H1 (cell line): ENCODE results near the gene ACTG1. TPM values are rescaled to one million over a fixed set of nuclear protein-coding genes. Genes with fewer than 3 reads are reported as not detected.

Experiments used
- CTCF ChIA-PET: fragments of 300-600 bp; sonication (Branson Sonifier 250); formaldehyde crosslinking; loops from one replicate; lab custom pipeline; 2021; ENCODE audit not compliant: partially characterized antibody; lab: Charles Lee
- POLR2A ChIA-PET: fragments of 300-600 bp; sonication (Branson Sonifier 250); formaldehyde crosslinking; loops from one replicate; lab custom pipeline; 2021; ENCODE audit warnings: inconsistent platforms; ENCODE audit not compliant: partially characterized antibody; lab: Charles Lee
- DNase-seq, 2 experiments: peaks; one replicate each; pipeline versions ENCODE4 v3.0.0 to v3.0.0-alpha.2; 2010 to 2022; ENCODE audit warnings: low spot score in 2 of 2, low read depth in 1 of 2, mixed read lengths in 1 of 2
- FAIRE-seq: peaks from 2 replicates; lab custom pipeline; 2011; peaks lifted over from hg19 to GRCh38; lab: Jason Lieb, UNC
- H2AFZ ChIP-seq: 2 replicates; pipeline ENCODE4 v1.8.1; 2012; ENCODE audit warnings: low read length, inconsistent platforms
- H2AK5ac ChIP-seq: 2 replicates; pipeline ENCODE4 v1.6.1; 2013; ENCODE audit warnings: low read depth, low read length
- H2BK120ac ChIP-seq: replicated peaks from 2 replicates; pipeline ENCODE3; 2013; ENCODE audit warnings: low read depth, low read length, inconsistent platforms
- H2BK12ac ChIP-seq: 2 replicates; pipeline ENCODE4 v1.6.1; 2013; ENCODE audit warnings: low read depth, low read length
- H2BK15ac ChIP-seq: 2 replicates; pipeline ENCODE4 v1.6.1; 2013; ENCODE audit warnings: low read length
- H2BK20ac ChIP-seq: 2 replicates; pipeline ENCODE4 v1.6.1; 2013; ENCODE audit warnings: low read length
- H2BK5ac ChIP-seq: 2 replicates; pipeline ENCODE4 v1.6.1; 2013; ENCODE audit warnings: low read depth, low read length
- H3K14ac ChIP-seq: 2 replicates; pipeline ENCODE4 v1.6.1; 2013; ENCODE audit warnings: inconsistent platforms; ENCODE audit not compliant: insufficient read length
- H3K18ac ChIP-seq: 2 replicates; pipeline ENCODE4 v1.6.1; 2013; ENCODE audit warnings: low read length; ENCODE audit errors: extremely low read depth
- H3K23ac ChIP-seq: 2 replicates; pipeline ENCODE4 v1.6.1; 2013; ENCODE audit warnings: inconsistent platforms; ENCODE audit not compliant: insufficient read length
- H3K23me2 ChIP-seq: 2 replicates; pipeline ENCODE4 v1.6.1; 2013; ENCODE audit warnings: low read depth, low read length
- H3K27ac ChIP-seq: 2 replicates; pipeline ENCODE4 v1.6.1; 2011; ENCODE audit warnings: low read depth, low read length, inconsistent platforms
- H3K27me3 ChIP-seq, 4 experiments: replicated peaks in 1 of 4; 1 replicate in 1 of 4; 2 replicates in 3 of 4; pipeline versions ENCODE4 v1.6.1 to v1.8.1; 2011 to 2013; ENCODE audit warnings: low read length in 3 of 4, mild to moderate bottlenecking in 3 of 4, inconsistent platforms in 2 of 4, mixed read lengths in 2 of 4, moderate library complexity in 1 of 4; ENCODE audit not compliant: control insufficient read depth in 3 of 4, insufficient read depth in 3 of 4; ENCODE audit errors: extremely low read depth in 1 of 4
- H3K36me3 ChIP-seq, 4 experiments: 2 replicates each; pipeline versions ENCODE4 v1.6.1 to v1.8.1; 2011 to 2013; ENCODE audit warnings: mild to moderate bottlenecking in 4 of 4, low read length in 3 of 4, moderate library complexity in 2 of 4, control low read depth in 1 of 4, inconsistent platforms in 1 of 4; ENCODE audit not compliant: insufficient read depth in 4 of 4, control insufficient read depth in 2 of 4
- H3K4ac ChIP-seq: replicated peaks from 2 replicates; pipeline ENCODE3; 2013; ENCODE audit warnings: low read length, low read depth, mixed read lengths, inconsistent platforms; ENCODE audit not compliant: insufficient read length
- H3K4me1 ChIP-seq, 4 experiments: replicated peaks in 1 of 4; 1 replicate in 1 of 4; 2 replicates in 3 of 4; pipeline versions ENCODE4 v1.6.1 to v1.8.1; 2011 to 2013; ENCODE audit warnings: low read length in 3 of 4, inconsistent platforms in 2 of 4, mixed read lengths in 1 of 4; ENCODE audit not compliant: insufficient read depth in 4 of 4, control insufficient read depth in 3 of 4
- H3K4me2 ChIP-seq, 2 experiments: 2 replicates each; pipeline versions ENCODE4 v1.6.1 to v1.8.1; 2011 to 2013; ENCODE audit warnings: low read depth in 2 of 2, low read length in 2 of 2, control low read depth in 1 of 2, inconsistent platforms in 1 of 2, mild to moderate bottlenecking in 1 of 2; ENCODE audit not compliant: insufficient read depth in 1 of 2
- H3K4me3 ChIP-seq, 4 experiments: fragments of 200-600, 300-600 bp in 1 of 4; sonication (generic), shearing (Covaris generic), sonication (Bioruptor Twin) in 1 of 4; 2 replicates each; pipeline versions ENCODE4 v1.5.1 to v1.8.1; 2011 to 2016; ENCODE audit warnings: low read length in 4 of 4, low read depth in 3 of 4, control low read depth in 2 of 4, inconsistent platforms in 2 of 4, mild to moderate bottlenecking in 2 of 4, mixed read lengths in 1 of 4, moderate library complexity in 1 of 4; ENCODE audit not compliant: insufficient read depth in 2 of 4; ENCODE audit errors: extremely low read depth in 1 of 4
- H3K56ac ChIP-seq: replicated peaks from 2 replicates; pipeline ENCODE3; 2013; ENCODE audit warnings: low read depth, mild to moderate bottlenecking, mixed read lengths, low read length, inconsistent platforms; ENCODE audit not compliant: insufficient read length
- H3K79me1 ChIP-seq: 2 replicates; pipeline ENCODE4 v1.6.1; 2013; ENCODE audit warnings: low read depth, low read length, control low read depth
- H3K79me2 ChIP-seq, 2 experiments: 2 replicates each; pipeline versions ENCODE4 v1.6.1 to v1.8.1; 2012 to 2013; ENCODE audit warnings: low read length in 2 of 2, mild to moderate bottlenecking in 2 of 2, inconsistent platforms in 1 of 2; ENCODE audit not compliant: insufficient read depth in 2 of 2, control insufficient read depth in 1 of 2
- H3K9ac ChIP-seq, 4 experiments: replicated peaks in 1 of 4; 1 replicate in 1 of 4; 2 replicates in 3 of 4; pipeline versions ENCODE4 v1.6.1 to v1.8.1; 2011 to 2013; ENCODE audit warnings: low read depth in 3 of 4, low read length in 3 of 4, control low read depth in 2 of 4, mild to moderate bottlenecking in 2 of 4, moderate library complexity in 2 of 4, inconsistent platforms in 1 of 4; ENCODE audit errors: extremely low read depth in 1 of 4
- H3K9me3 ChIP-seq, 2 experiments: 2 replicates each; pipeline versions ENCODE4 v1.6.1 to v1.8.1; 2012 to 2013; ENCODE audit warnings: mild to moderate bottlenecking in 2 of 2, moderate library complexity in 2 of 2, control low read depth in 1 of 2, inconsistent platforms in 1 of 2, low read depth in 1 of 2, low read length in 1 of 2, mixed read lengths in 1 of 2; ENCODE audit not compliant: insufficient read depth in 2 of 2
- H4K20me1 ChIP-seq, 2 experiments: replicated peaks in 1 of 2; 2 replicates each; pipeline versions ENCODE3 to v1.8.1; 2011 to 2013; ENCODE audit warnings: inconsistent platforms in 2 of 2, low read length in 2 of 2, mild to moderate bottlenecking in 1 of 2; ENCODE audit not compliant: insufficient read depth in 2 of 2, control insufficient read depth in 1 of 2
- H4K5ac ChIP-seq: 2 replicates; pipeline ENCODE4 v1.6.1; 2013; ENCODE audit warnings: low read length, low read depth, mixed read lengths, inconsistent platforms; ENCODE audit not compliant: insufficient read length
- H4K8ac ChIP-seq: 2 replicates; pipeline ENCODE4 v1.8.0; 2013; ENCODE audit warnings: mild to moderate bottlenecking, moderate library complexity, low read length, inconsistent platforms; ENCODE audit not compliant: insufficient read depth; ENCODE audit errors: extremely low read depth
- H4K91ac ChIP-seq: replicated peaks from 2 replicates; pipeline ENCODE3; 2013; ENCODE audit warnings: low read length, mixed read lengths, inconsistent platforms; ENCODE audit not compliant: insufficient read length
- CTBP2 ChIP-seq: IDR thresholded peaks from 2 replicates; pipeline ENCODE4 v1.7.0; 2011; ENCODE audit warnings: borderline replicate concordance, mild to moderate bottlenecking, moderate library complexity, mixed read lengths, low read length; ENCODE audit not compliant: insufficient read depth, insufficient read length
- MAFK ChIP-seq: IDR thresholded peaks from 2 replicates; pipeline ENCODE4 v1.6.1; 2012; ENCODE audit warnings: low read depth, mild to moderate bottlenecking, improper control_type of control experiment, low read length
- RAD21 ChIP-seq, 2 experiments: IDR thresholded peaks in 1 of 2; conservative IDR thresholded peaks in 1 of 2; 2 replicates each; pipeline ENCODE4 v1.6.1; 2011; ENCODE audit warnings: low read depth in 2 of 2, low read length in 2 of 2, improper control_type of control experiment in 1 of 2, inconsistent platforms in 1 of 2, mild to moderate bottlenecking in 1 of 2, moderate library complexity in 1 of 2
- SP1 ChIP-seq: IDR thresholded peaks from 2 replicates; pipeline ENCODE4 v1.6.1; 2011; ENCODE audit warnings: low read depth, low read length
- SP4 ChIP-seq: IDR thresholded peaks from 2 replicates; pipeline ENCODE4 v1.6.1; 2012; ENCODE audit warnings: low read length, inconsistent platforms
- TAF1 ChIP-seq: IDR thresholded peaks from 2 replicates; pipeline ENCODE4 v1.6.1; 2011; ENCODE audit warnings: mild to moderate bottlenecking, low read depth, low read length
- TCF12 ChIP-seq: IDR thresholded peaks from 2 replicates; pipeline ENCODE4 v1.6.1; 2011; ENCODE audit warnings: low read depth, mild to moderate bottlenecking, low read length
- polyA plus RNA-seq, 7 experiments: library from polyadenylated mRNA; depleted of rRNA in 3 of 7; stranded (reverse) in 5 of 7; unstranded in 2 of 7; fragments of >200 nt in 5 of 7; fragments of 200-250 nt in 2 of 7; gene quantifications; 1 replicate in 5 of 7; 2 replicates in 1 of 7; 4 replicates in 1 of 7; pipeline versions ENCODE4 v1.2.1 to v1.2.3, GENCODE V29; 2011 to 2013; ENCODE audit warnings: missing spikeins in 2 of 7, mixed read lengths in 2 of 7
- total RNA-seq: library from RNA; stranded (reverse); fragmentation: NEBNext Ultra II Directional; extraction: Animal tissue kit (Norgen Biotek cat#: 25700); gene quantifications from 2 replicates; pipeline ENCODE4 v1.2.1, GENCODE V29; 2021
- TF ChIP-seq, protein P1 (sequence below): IDR thresholded peaks from 2 replicates; pipeline ENCODE4 v1.6.1; 2011; ENCODE audit warnings: low read length, improper control_type of control experiment

ACTG1 gene
- total and polyA plus RNA-seq, 2 of the 8 experiments (the other 6 are each of a cell fraction or from before 2014, with no cell fraction given) = 3,535 to 5,010 TPM

DNA sequence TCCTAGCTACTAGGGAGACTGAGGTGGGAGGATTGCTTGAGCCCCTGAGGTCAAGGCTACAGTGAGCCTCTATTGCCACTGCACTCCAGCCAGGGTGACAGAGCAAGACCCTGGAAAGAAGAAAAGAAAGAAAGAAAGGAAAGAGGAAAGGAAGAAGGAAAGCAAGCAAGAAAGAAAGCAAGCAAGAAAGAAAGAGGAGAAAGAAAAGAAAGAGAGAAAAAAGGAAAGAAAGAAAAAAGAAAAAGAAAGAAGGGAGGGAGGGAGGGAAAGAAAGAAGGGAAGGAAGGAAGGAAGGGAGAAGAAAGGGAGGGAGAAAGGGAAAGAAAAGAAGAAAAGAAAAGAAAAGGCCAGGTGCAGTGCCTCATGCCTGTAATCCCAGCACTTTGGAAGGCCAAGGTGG is 9.0 kb downstream of the ACTG1 start:
- Histone ChIP-seq H3K9me3 (no peaks in the 10 kb centered on the region), H4K91ac (no peak overlapping the region), H2BK5ac (no peak overlapping the region), H3K14ac (no peak overlapping the region), H3K79me2 (no peaks in the 10 kb centered on the region), H3K27ac (no peak overlapping the region), H2BK20ac (no peak overlapping the region), H4K20me1 (peaks cover 0 to under 1% of the 10 kb centered on the region in 2 experiments), H4K5ac (no peak overlapping the region), H3K9ac (no peak overlapping the region), H3K4me3 (no peak overlapping the region), H3K79me1 (no peaks in the 10 kb centered on the region), H3K4ac (no peak overlapping the region), H3K18ac (no peak overlapping the region), H3K23me2 (no peaks in the 10 kb centered on the region), H3K36me3 (peaks cover 0 to 2% (median under 1%) of the 10 kb centered on the region in 4 experiments; a peak in 2 of 8 replicates), H3K4me1 (peaks cover 0 to 3% (median 2%) of the 10 kb centered on the region in 4 experiments; a peak in 3 of 7 replicates), H3K56ac (no peak overlapping the region), H2BK12ac (no peak overlapping the region), H3K4me2 (no peak overlapping the region), H3K27me3 (no peaks in the 10 kb centered on the region), H2BK120ac (no peak overlapping the region), H4K8ac (no peak overlapping the region), H2AFZ (no peak overlapping the region), H2BK15ac (no peak overlapping the region), H2AK5ac (no peak overlapping the region), H3K23ac (no peak overlapping the region)
- POLR2A ChIA-PET = interaction anchor here (30.5 to 35.8 kb wide), 2 partner anchors 7 to 12 kb away, joined by 1004 read pairs; partner anchors contain the start of genes ACTG1 and FSCN2
- TF ChIP-seq, protein P1, sequence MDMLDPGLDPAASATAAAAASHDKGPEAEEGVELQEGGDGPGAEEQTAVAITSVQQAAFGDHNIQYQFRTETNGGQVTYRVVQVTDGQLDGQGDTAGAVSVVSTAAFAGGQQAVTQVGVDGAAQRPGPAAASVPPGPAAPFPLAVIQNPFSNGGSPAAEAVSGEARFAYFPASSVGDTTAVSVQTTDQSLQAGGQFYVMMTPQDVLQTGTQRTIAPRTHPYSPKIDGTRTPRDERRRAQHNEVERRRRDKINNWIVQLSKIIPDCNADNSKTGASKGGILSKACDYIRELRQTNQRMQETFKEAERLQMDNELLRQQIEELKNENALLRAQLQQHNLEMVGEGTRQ = no peak
- TF ChIP-seq TAF1 = no peak
- TF ChIP-seq CTBP2 = no peak
- no peak for TF ChIP-seq RAD21 (IDR thresholded peaks at IDR 0.05 in 1 of 2, conservative IDR thresholded peaks at IDR 0.05 in 1 of 2; ENCODE audit: low read depth in 2 of 2, low read length in 2 of 2)
- TF ChIP-seq SP4 = no peak
- TF ChIP-seq TCF12 = no peak
- TF ChIP-seq MAFK = no peak
- no peak for TF ChIP-seq SP1
- CTCF ChIA-PET = interaction anchor here (0.6 to 1.4 kb wide), 2 partner anchors 35 to 99 kb away, joined by 3 read pairs; no protein-coding TSS in a partner anchor
- FAIRE-seq = no peak
- DNase-seq = no peak
